Choroid plexus epithelial cell (primary cell): ENCODE measurements around the gene MBP.

Experiments
- DNase-seq: peaks from one replicate; pipeline ENCODE4 v3.0.0-alpha.2; 2010; ENCODE audit warnings: low read depth
- H3K4me3 ChIP-seq: 2 replicates; pipeline ENCODE4 v1.5.1; 2011; ENCODE audit warnings: low read depth, mild to moderate bottlenecking, control low read depth, low read length, moderate library complexity
- CTCF ChIP-seq: conservative IDR thresholded peaks from 2 replicates; pipeline ENCODE4 v1.5.1; 2011; ENCODE audit warnings: low read depth, mild to moderate bottlenecking, control low read depth, inconsistent platforms, low read length, moderate library complexity

MBP gene

GRCh38 chr18:76977684-76978232 is 154.8 kb downstream of the MBP start:
- H3K4me3 ChIP-seq: no peak overlapping the region
- TF ChIP-seq CTCF: no peak
- DNase-seq: peak; percentile 61

- no peak overlapping the region for H3K4me3 ChIP-seq
- no peak for TF ChIP-seq CTCF
- no peak for DNase-seq
Observed at GRCh38 chr18:76977108-76977621, 155.4 kb downstream of the MBP start.

GRCh38 chr18:76975577-76976110 is 156.9 kb downstream of the MBP start:
- no peak for TF ChIP-seq CTCF
- DNase-seq: no peak
- H3K4me3 ChIP-seq: no peak overlapping the region

GRCh38 chr18:76974386-76974785 is 158.2 kb downstream of the MBP start:
- no peak for DNase-seq
- TF ChIP-seq CTCF: no peak
- H3K4me3 ChIP-seq: no peak overlapping the region

- no peak for TF ChIP-seq CTCF
- no peak overlapping the region for H3K4me3 ChIP-seq
- DNase-seq: no peak
Observed at GRCh38 chr18:76973520-76974266, 158.9 kb downstream of the MBP start.

GRCh38 chr18:76972846-76973519 is 159.6 kb downstream of the MBP start:
- no peak for DNase-seq
- TF ChIP-seq CTCF: no peak
- no peak overlapping the region for H3K4me3 ChIP-seq
